ENCODE data around the gene NPRL2. TPM values are rescaled to one million over a fixed set of nuclear protein-coding genes. Genes with fewer than 3 reads are reported as not detected.
A peak's percentile ranks its signal among the peaks of the same experiment; 100 is the strongest.

NPRL2 gene
- total RNA-seq, 3 donors from 2014 or later (not counting 1 experiment from before 2014, with no cell fraction given) = 78.9 to 87.6 (median 80.9) TPM

DNA sequence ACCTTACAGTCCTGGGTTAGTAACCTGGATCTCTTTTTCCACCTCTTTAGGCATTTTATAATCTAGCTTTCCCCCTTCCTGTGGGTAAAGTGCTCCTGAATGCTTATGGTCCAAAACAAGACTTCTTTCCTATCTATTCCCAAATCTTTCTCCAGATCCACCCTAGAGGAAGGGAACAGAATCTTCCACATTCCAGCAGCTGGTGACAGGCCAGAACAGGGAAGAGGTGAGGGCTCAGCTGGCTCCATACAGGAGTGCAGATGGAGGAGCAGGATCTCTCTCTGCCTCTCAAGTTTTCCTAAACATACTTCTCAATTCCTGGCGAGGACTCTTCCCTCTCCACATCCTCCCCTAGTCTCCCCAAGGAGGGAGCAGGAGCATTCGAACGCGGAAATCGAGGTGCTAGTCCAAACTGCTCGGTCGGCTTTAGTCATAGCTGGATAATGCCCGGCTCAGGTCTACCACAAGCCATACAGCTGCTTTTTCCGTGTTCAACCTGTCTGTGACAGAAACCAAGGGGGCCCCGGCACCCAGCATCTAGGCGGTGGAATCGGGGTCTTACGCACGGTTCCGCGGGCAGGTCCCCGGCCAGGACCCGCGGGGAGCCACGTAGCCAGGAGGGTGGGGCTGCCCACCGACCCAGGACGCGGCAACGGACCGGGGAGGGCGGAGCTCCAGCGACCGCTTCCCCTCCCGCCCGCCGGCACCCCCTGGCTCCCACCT lies 14.0 kb downstream of the NPRL2 start:
- Mint-ChIP-seq H3K4me3 (peak overlapping the region; percentile 98), H3K4me1 (peaks cover 57 to 83% of the 10 kb centered on the region in 2 donors), H3K36me3 (peaks cover 13% of the 10 kb centered on the region), H3K9me3 (no peaks in the 10 kb centered on the region), H3K27ac (peak overlapping the region; percentile 93 to 96), H3K27me3 (ENCODE audit: low read depth in 2 of 2) (no peaks in the 10 kb centered on the region)
- Histone ChIP-seq H3K4me1 (ENCODE audit: control insufficient read depth, insufficient read depth, low read length) (peaks cover 74% of the 10 kb centered on the region), H3K27ac (ENCODE audit: low read length) (peak overlapping the region; percentile 93), H3K9me3 (ENCODE audit: control insufficient read depth, insufficient read depth, low read length) (no peaks in the 10 kb centered on the region), H3K36me3 (ENCODE audit: control insufficient read depth, insufficient read depth, low read length) (peaks cover 21% of the 10 kb centered on the region), H3K27me3 (ENCODE audit: control insufficient read depth, insufficient read depth, low read length) (no peaks in the 10 kb centered on the region), H3K4me3 (ENCODE audit: low read length) (peak overlapping the region; percentile 80)
- 3% methylated on average over 31 of the region's 31 CpGs for WGBS (ENCODE audit: insufficient coverage)
- intact Hi-C loops (cut with micrococcal nuclease) = loop anchor here (2.0 to 5.0 kb wide), 2 partner anchors 16 to 39 kb away; partner anchors contain the start of genes HYAL3 and NAA80
- no peak for DNase-seq
- peak in 2 of 3 donors; percentile 1 to 4 for ATAC-seq
- TF ChIP-seq CTCF (IDR thresholded peaks at IDR 0.05) = no peak

- Mint-ChIP-seq H3K4me1 (peaks cover 47 to 66% of the 10 kb centered on the region in 2 donors), H3K27me3 (ENCODE audit: low read depth in 2 of 2) (no peaks in the 10 kb centered on the region)
- intact Hi-C loops (cut with micrococcal nuclease) = loop anchor here (5.0 kb wide), 1 partner anchor 37 kb away; the partner anchor contains the start of genes HYAL3 and NAA80
Observed at GRCh38 chr3:50334339-50335075, 16.1 kb downstream of the NPRL2 start.

DNA sequence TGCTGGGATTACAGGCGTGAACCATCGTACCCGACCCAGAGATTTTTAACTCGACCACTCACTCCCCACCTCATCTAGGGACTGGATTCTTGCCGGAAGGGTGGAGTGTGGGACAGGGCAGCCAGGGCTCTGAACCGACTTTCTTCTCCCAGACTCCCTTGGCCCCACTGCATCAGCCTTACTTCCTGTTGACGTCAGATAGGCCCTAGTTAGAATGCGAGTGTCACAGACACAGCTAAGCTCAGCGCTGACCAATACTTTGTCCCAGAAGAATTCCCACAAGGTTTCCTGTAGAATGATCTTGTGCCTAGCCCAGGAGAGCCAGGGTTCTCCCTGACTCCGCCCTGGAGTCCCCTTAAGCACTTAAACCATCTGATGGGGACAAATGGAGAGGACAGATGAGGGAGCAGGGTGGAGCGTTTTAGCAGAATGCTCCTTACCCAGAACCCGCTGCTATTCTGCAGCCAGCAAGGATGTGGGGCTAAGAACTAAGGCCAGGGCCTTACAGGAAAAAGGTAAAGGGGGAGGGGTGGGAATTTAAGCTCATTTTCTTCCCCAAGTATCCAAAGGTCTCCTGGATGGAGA lies 16.7 kb downstream of the NPRL2 start:
- Histone ChIP-seq H3K36me3 (ENCODE audit: control insufficient read depth, insufficient read depth, low read length) (peaks cover 46% of the 10 kb centered on the region), H3K4me1 (ENCODE audit: control insufficient read depth, insufficient read depth, low read length) (peaks cover 63% of the 10 kb centered on the region), H3K27ac (ENCODE audit: low read length) (peak overlapping the region; percentile 69), H3K9me3 (ENCODE audit: control insufficient read depth, insufficient read depth, low read length) (no peaks in the 10 kb centered on the region), H3K27me3 (ENCODE audit: control insufficient read depth, insufficient read depth, low read length) (no peaks in the 10 kb centered on the region), H3K4me3 (ENCODE audit: low read length) (no peak overlapping the region)
- peak overlapping the region; percentile 88 to 93 for H3K27ac Mint-ChIP-seq
- ATAC-seq (no peak), DNase-seq (peak in 1 of 2 donors; percentile 76)
- 70% methylated on average over 12 of the region's 12 CpGs for WGBS (ENCODE audit: insufficient coverage)
- peaks cover 40 to 60% of the 10 kb centered on the region in 2 donors for H3K4me1 Mint-ChIP-seq
- no peaks in the 10 kb centered on the region for H3K27me3 Mint-ChIP-seq (ENCODE audit: low read depth in 2 of 2)
- intact Hi-C loops (cut with micrococcal nuclease) = no loop called here
- H3K4me3 Mint-ChIP-seq = peak overlapping the region; percentile 63
- H3K36me3 Mint-ChIP-seq = peaks cover 2% of the 10 kb centered on the region
- TF ChIP-seq CTCF (IDR thresholded peaks at IDR 0.05) = no peak
- no peaks in the 10 kb centered on the region for H3K9me3 Mint-ChIP-seq

More at GRCh38 chr3:50334339-50335075, 16.1 kb downstream of the NPRL2 start:
- TF ChIP-seq CTCF (IDR thresholded peaks at IDR 0.05) = no peak
- Mint-ChIP-seq H3K9me3 (no peaks in the 10 kb centered on the region), H3K4me3 (peak overlapping the region; percentile 63), H3K36me3 (peaks cover 9% of the 10 kb centered on the region), H3K27ac (peak overlapping the region; percentile 88 to 93)
- Histone ChIP-seq H3K27ac (ENCODE audit: low read length) (peak overlapping the region; percentile 69), H3K27me3 (ENCODE audit: control insufficient read depth, insufficient read depth, low read length) (no peaks in the 10 kb centered on the region), H3K36me3 (ENCODE audit: control insufficient read depth, insufficient read depth, low read length) (peaks cover 43% of the 10 kb centered on the region), H3K4me3 (ENCODE audit: low read length) (no peak overlapping the region), H3K9me3 (ENCODE audit: control insufficient read depth, insufficient read depth, low read length) (no peaks in the 10 kb centered on the region), H3K4me1 (ENCODE audit: control insufficient read depth, insufficient read depth, low read length) (peaks cover 68% of the 10 kb centered on the region)
- no peak for DNase-seq
- ATAC-seq = no peak
- WGBS (ENCODE audit: insufficient coverage) = 80% methylated on average over 5 of the region's 5 CpGs

Measured in natural killer cell (primary cell).